Measurements from ENCODE around the gene SFPQ.

DNA sequence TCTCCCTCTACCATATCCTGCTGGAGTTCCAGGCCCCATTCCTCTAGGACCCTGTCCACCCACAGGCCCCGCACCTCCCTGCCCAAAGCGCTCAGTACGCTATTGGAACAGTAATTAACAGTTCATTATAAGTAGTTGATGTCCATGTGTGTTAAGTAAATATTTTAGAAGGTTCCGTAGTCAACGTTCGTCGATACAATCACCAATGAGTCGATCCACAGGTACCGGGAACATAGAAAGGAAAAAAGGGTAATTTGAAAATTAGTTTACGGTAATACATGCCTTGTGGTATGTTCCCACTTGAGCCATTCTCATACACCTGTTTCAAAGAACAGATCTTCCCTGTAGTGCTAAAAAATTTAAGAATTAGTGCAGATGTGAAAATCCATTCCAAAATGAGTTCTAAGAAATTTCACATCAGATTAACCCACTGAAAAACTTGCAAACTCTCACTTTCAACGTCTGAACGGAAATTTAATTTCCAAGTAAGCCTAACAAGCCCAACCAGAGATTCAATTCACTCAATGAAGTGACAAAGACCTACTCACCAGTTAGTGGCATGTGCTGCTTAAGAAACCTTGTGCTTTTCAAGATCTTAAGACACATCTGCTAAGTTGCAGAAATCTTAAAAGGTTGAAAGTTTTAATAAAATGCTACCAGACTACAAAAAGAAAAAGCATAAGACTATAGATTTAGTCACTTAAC, 8.3 kb downstream of the SFPQ start:
- TF ChIP-seq ZNF274 (IDR thresholded peaks at IDR 0.05; ENCODE audit: low read depth, low read length) (no peak), YY1 (IDR thresholded peaks at IDR 0.05; ENCODE audit: insufficient read depth, insufficient read length) (no peak)

Measured in NT2/D1 (cell line).